Stimulated activated CD8-positive, alpha-beta memory T cell treated with anti-CD3 and anti-CD28 coated beads, Interleukin-12 subunit alpha, Interleukin-12 subunit beta, amount 100 ng/mL, for 4 hours (primary cell): ENCODE measurements around the gene ATP6V0D1.
"Not testable (repeated sequence)": the region's sequence is repeated elsewhere in the genome, so short reads cannot be mapped to it uniquely, and the experiment has no call there.

Experiments
- DNase-seq: peaks from one replicate; pipeline ENCODE4 v3.0.0-alpha.2; 2020; ENCODE audit warnings: low read depth

The ATP6V0D1 gene

GRCh38 chr16:67480833-67481560 lies at the start of gene ATP6V0D1:
TSS of gene ATP6V0D1 (minus strand) at chr16:67481157. CDS start at chr16:67481086, 71 bp downstream.
- peak; percentile 98 for DNase-seq

- DNase-seq = no peak
Measured at GRCh38 chr16:67530013-67530939, 49.3 kb upstream of the ATP6V0D1 start.

GRCh38 chr16:67529582-67530012 lies 48.6 kb upstream of the ATP6V0D1 start:
- no peak for DNase-seq

- no peak for DNase-seq
Measured at GRCh38 chr16:67528870-67529581, 48.1 kb upstream of the ATP6V0D1 start.

GRCh38 chr16:67528222-67528869 lies 47.4 kb upstream of the ATP6V0D1 start, which contains the start of gene RIPOR1:
TSS of gene RIPOR1 (plus strand) at chr16:67528829. CDS start at chr16:67538447, 9,618 bp downstream.
- peak; percentile 26 for DNase-seq

- DNase-seq = no peak
Measured at GRCh38 chr16:67526149-67526791, 45.3 kb upstream of the ATP6V0D1 start.

- DNase-seq = no peak
Measured at GRCh38 chr16:67525176-67525860, 44.4 kb upstream of the ATP6V0D1 start.

- DNase-seq = peak; percentile 89
Measured at GRCh38 chr16:67521095-67521804, 40.3 kb upstream of the ATP6V0D1 start.

- DNase-seq = no peak
Measured at GRCh38 chr16:67519242-67519641, 38.3 kb upstream of the ATP6V0D1 start.

- no peak for DNase-seq
Measured at GRCh38 chr16:67518676-67519075, 37.7 kb upstream of the ATP6V0D1 start.

- no peak for DNase-seq
Measured at GRCh38 chr16:67517661-67518423, 36.9 kb upstream of the ATP6V0D1 start.

- DNase-seq = no peak
Measured at GRCh38 chr16:67517155-67517445, 36.1 kb upstream of the ATP6V0D1 start.

GRCh38 chr16:67516296-67517154 lies 35.6 kb upstream of the ATP6V0D1 start:
- DNase-seq = no peak

GRCh38 chr16:67514382-67514828 lies 33.4 kb upstream of the ATP6V0D1 start:
- peak; percentile 59 for DNase-seq

- DNase-seq = not testable (repeated sequence)
Measured at GRCh38 chr16:67513892-67514291, 32.9 kb upstream of the ATP6V0D1 start.

GRCh38 chr16:67509016-67509415 lies 28.1 kb upstream of the ATP6V0D1 start:
- no peak for DNase-seq

- no peak for DNase-seq
Measured at GRCh38 chr16:67506468-67506867, 25.5 kb upstream of the ATP6V0D1 start.
